Keratinocyte (primary cell): ENCODE data around the gene ANKRD28.

Experiments used
- CTCF ChIP-seq, 3 experiments: IDR thresholded peaks in 1 of 3; conservative IDR thresholded peaks in 1 of 3; optimal IDR thresholded peaks in 1 of 3; 2 replicates in 2 of 3; 3 replicates in 1 of 3; pipeline versions ENCODE3 to v1.5.1; 2011; ENCODE audit warnings: low read length in 3 of 3, mild to moderate bottlenecking in 3 of 3, moderate library complexity in 2 of 3, control low read depth in 1 of 3, inconsistent platforms in 1 of 3; ENCODE audit not compliant: insufficient read depth in 2 of 3; ENCODE audit errors: extremely low read depth in 1 of 3
- EZH2 ChIP-seq: IDR thresholded peaks from one replicate; pipeline ENCODE4 v1.6.1; 2012; ENCODE audit warnings: inconsistent platforms, mild to moderate bottlenecking, low read length, moderate library complexity

- TF ChIP-seq EZH2: no peak
- TF ChIP-seq CTCF (optimal IDR thresholded peaks at IDR 0.05 in 1 of 3, IDR thresholded peaks at IDR 0.05 in 1 of 3, conservative IDR thresholded peaks at IDR 0.05 in 1 of 3; ENCODE audit: extremely low read depth in 1 of 3, insufficient read depth in 2 of 3, low read length in 3 of 3): no peak
Measured at GRCh38 chr3:15844889-15845288, 47.1 kb upstream of the ANKRD28 start.
